RWPE1 (cell line): ENCODE measurements around the gene KAZN.

Experiments
- CTCF ChIA-PET: fragments of 350-600 bp; sonication (Branson Sonifier 250); formaldehyde crosslinking; extraction: SDS; loops from one replicate; lab custom pipeline; 2021; lab: Yijun Ruan, JAX
- POLR2A ChIA-PET: fragments of 400-600 bp; formaldehyde crosslinking; extraction: SDS; loops from one replicate; lab custom pipeline; 2020; ENCODE audit warnings: antibody characterized with exemption; ENCODE audit not compliant: low non-redundant PET; lab: Yijun Ruan, JAX
- DNase-seq: peaks from one replicate; pipeline ENCODE4 v3.0.0; 2012; ENCODE audit warnings: low spot score
- H3K27ac ChIP-seq: fragments of 450-650 bp; 2 replicates; pipeline ENCODE4 v1.5.1; 2017
- CTCF ChIP-seq: fragments of 450-650 bp; conservative IDR thresholded peaks from 2 replicates; pipeline ENCODE4 v1.5.1; 2017; ENCODE audit warnings: low read depth, mild to moderate bottlenecking

KAZN gene

GRCh38 chr1:14946011-14946359 lies 347.5 kb downstream of the KAZN start:
- H3K27ac ChIP-seq, result peak overlapping the region; percentile 76
- ChIA-PET CTCF (interaction anchor here (1.2 kb wide), 1 partner anchor 9 kb away, joined by 3 read pairs; no protein-coding TSS in a partner anchor), POLR2A (no interaction called here)
- no peak for TF ChIP-seq CTCF
- DNase-seq, result no peak

- ChIA-PET CTCF (interaction anchor here (0.7 to 1.2 kb wide), 2 partner anchors 10 to 183 kb away, joined by 3 to 5 read pairs; no protein-coding TSS in a partner anchor), POLR2A (no interaction called here)
- no peak for TF ChIP-seq CTCF
- DNase-seq, result no peak
- H3K27ac ChIP-seq, result no peak overlapping the region
Measured at GRCh38 chr1:14946684-14947238, 348.3 kb downstream of the KAZN start.

- no peak for DNase-seq
- no peak for TF ChIP-seq CTCF
- POLR2A ChIA-PET, result no interaction called here
- H3K27ac ChIP-seq, result no peak overlapping the region
- CTCF ChIA-PET, result interaction anchor here (0.7 to 1.2 kb wide), 2 partner anchors 16 to 183 kb away, joined by 5 read pairs; no protein-coding TSS in a partner anchor
Measured at GRCh38 chr1:14947421-14947820, 348.9 kb downstream of the KAZN start.

- H3K27ac ChIP-seq, result no peak overlapping the region
- ChIA-PET CTCF (interaction anchor here (1.2 kb wide), 1 partner anchor 15 kb away, joined by 5 read pairs; no protein-coding TSS in a partner anchor), POLR2A (no interaction called here)
- TF ChIP-seq CTCF, result no peak
- DNase-seq, result no peak
Measured at GRCh38 chr1:14948112-14948652, 349.7 kb downstream of the KAZN start.

- POLR2A ChIA-PET, result interaction anchor here (0.6 kb wide), 1 partner anchor 76 kb away, joined by 4 read pairs; no protein-coding TSS in a partner anchor
- no peak for DNase-seq
- no peak overlapping the region for H3K27ac ChIP-seq
- TF ChIP-seq CTCF, result no peak
- CTCF ChIA-PET, result no interaction called here
Measured at GRCh38 chr1:14949270-14949835, 350.9 kb downstream of the KAZN start.

GRCh38 chr1:14949836-14950713 lies 351.6 kb downstream of the KAZN start:
- no peak for TF ChIP-seq CTCF
- no peak overlapping the region for H3K27ac ChIP-seq
- ChIA-PET CTCF (no interaction called here), POLR2A (no interaction called here)
- no peak for DNase-seq
